Measurements from ENCODE around the gene CD93. TPM values are rescaled to one million over a fixed set of nuclear protein-coding genes. Genes with fewer than 3 reads are reported as not detected.

CD93 gene
- polyA plus RNA-seq, 1 donor from 2014 or later: not detected

DNA sequence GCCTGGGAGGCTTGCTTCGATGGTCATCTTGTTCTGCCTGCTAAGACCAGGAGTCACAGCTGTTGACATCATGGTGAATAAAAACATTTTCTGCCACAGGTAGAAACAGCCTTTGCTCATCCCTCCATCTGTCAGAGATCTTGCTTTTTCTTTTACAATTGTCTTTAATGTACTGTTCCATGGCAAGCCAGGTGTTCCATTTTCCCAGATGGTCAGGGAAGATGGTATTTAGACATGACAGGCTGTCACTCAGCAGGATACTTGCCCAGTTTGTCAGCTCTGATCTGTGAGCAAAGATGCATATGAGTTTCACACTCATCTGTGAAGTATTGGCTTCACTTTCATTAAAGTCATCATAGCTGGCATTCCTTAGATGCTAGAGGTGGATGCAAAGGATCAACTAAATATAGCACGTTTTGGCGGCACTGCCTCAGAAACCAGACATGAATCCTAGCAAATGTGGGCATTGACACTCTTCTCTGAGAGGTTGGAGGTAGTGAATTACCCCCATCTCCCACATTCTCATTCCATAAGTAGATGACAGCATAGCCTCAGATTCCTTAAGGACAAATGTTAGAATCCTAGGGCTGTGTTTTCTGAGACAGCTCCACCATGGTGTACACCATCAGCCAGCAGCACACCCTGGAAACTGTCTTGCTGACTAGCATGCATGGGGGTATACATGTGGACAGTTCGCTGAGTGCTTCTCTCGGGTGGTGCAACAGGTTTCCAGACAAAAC lies 46.8 kb downstream of the CD93 start:
- TF ChIP-seq EP300 (conservative IDR thresholded peaks at IDR 0.05; ENCODE audit: poor library complexity, severe bottlenecking) (no peak), RAD21 (conservative IDR thresholded peaks at IDR 0.05) (no peak), SMC3 (conservative IDR thresholded peaks at IDR 0.05; ENCODE audit: poor library complexity) (no peak), EZH2 (IDR thresholded peaks at IDR 0.05; ENCODE audit: borderline replicate concordance, insufficient read depth, low read length, poor library complexity, severe bottlenecking) (no peak), REST (IDR thresholded peaks at IDR 0.05; ENCODE audit: borderline replicate concordance) (no peak), TAF1 (IDR thresholded peaks at IDR 0.05; ENCODE audit: low read depth) (no peak), MXI1 (conservative IDR thresholded peaks at IDR 0.05; ENCODE audit: poor library complexity, severe bottlenecking) (no peak), POLR2AphosphoS5 (IDR thresholded peaks at IDR 0.05) (no peak)
- TF ChIP-seq, protein P1, sequence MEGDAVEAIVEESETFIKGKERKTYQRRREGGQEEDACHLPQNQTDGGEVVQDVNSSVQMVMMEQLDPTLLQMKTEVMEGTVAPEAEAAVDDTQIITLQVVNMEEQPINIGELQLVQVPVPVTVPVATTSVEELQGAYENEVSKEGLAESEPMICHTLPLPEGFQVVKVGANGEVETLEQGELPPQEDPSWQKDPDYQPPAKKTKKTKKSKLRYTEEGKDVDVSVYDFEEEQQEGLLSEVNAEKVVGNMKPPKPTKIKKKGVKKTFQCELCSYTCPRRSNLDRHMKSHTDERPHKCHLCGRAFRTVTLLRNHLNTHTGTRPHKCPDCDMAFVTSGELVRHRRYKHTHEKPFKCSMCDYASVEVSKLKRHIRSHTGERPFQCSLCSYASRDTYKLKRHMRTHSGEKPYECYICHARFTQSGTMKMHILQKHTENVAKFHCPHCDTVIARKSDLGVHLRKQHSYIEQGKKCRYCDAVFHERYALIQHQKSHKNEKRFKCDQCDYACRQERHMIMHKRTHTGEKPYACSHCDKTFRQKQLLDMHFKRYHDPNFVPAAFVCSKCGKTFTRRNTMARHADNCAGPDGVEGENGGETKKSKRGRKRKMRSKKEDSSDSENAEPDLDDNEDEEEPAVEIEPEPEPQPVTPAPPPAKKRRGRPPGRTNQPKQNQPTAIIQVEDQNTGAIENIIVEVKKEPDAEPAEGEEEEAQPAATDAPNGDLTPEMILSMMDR (IDR thresholded peaks at IDR 0.05; ENCODE audit: poor library complexity, severe bottlenecking): no peak
- no peaks in the 10 kb centered on the region for H3K79me2 ChIP-seq (replicated peaks; ENCODE audit: insufficient read depth, low read length)
- no peaks in the 10 kb centered on the region for H3F3A ChIP-seq (ENCODE audit: insufficient read depth, low read length, poor library complexity, severe bottlenecking)
- H3K27me3 ChIP-seq (ENCODE audit: insufficient read depth, low read depth, low read length): peaks cover 72% of the 10 kb centered on the region
- no peaks in the 10 kb centered on the region for H3K9me2 ChIP-seq (ENCODE audit: insufficient read depth, low read length)
- H2AFZ ChIP-seq (ENCODE audit: low read depth, low read length): no peak overlapping the region
- H3K36me3 ChIP-seq (ENCODE audit: insufficient read depth, low read length): no peaks in the 10 kb centered on the region
- no peaks in the 10 kb centered on the region for H4K20me1 ChIP-seq (ENCODE audit: insufficient read depth)
- H3K4me2 ChIP-seq (ENCODE audit: low read length): no peak overlapping the region
- no peak overlapping the region for H3K27ac ChIP-seq (ENCODE audit: low read length)
- H3K9me3 ChIP-seq (ENCODE audit: low read length): no peaks in the 10 kb centered on the region
- H3K9ac ChIP-seq (ENCODE audit: low read length): no peak overlapping the region
- no peak overlapping the region for H3K4me3 ChIP-seq (ENCODE audit: low read length)

GRCh38 chr20:23037017-23037481 lies 49.1 kb downstream of the CD93 start:
- no peaks in the 10 kb centered on the region for H4K20me1 ChIP-seq (ENCODE audit: insufficient read depth)
- H3K36me3 ChIP-seq (ENCODE audit: insufficient read depth, low read length): no peaks in the 10 kb centered on the region
- H3K27ac ChIP-seq (ENCODE audit: low read length): no peak overlapping the region
- no peak overlapping the region for H3K4me2 ChIP-seq (ENCODE audit: low read length)
- H3F3A ChIP-seq (ENCODE audit: insufficient read depth, low read length, poor library complexity, severe bottlenecking): no peaks in the 10 kb centered on the region
- no peaks in the 10 kb centered on the region for H3K9me2 ChIP-seq (ENCODE audit: insufficient read depth, low read length)
- no peaks in the 10 kb centered on the region for H3K79me2 ChIP-seq (replicated peaks; ENCODE audit: insufficient read depth, low read length)
- H2AFZ ChIP-seq (ENCODE audit: low read depth, low read length): no peak overlapping the region
- no peak overlapping the region for H3K9ac ChIP-seq (ENCODE audit: low read length)
- peaks cover 68% of the 10 kb centered on the region for H3K27me3 ChIP-seq (ENCODE audit: insufficient read depth, low read depth, low read length)
- H3K9me3 ChIP-seq (ENCODE audit: low read length): no peaks in the 10 kb centered on the region
- TF ChIP-seq TAF1 (IDR thresholded peaks at IDR 0.05; ENCODE audit: low read depth): no peak
- TF ChIP-seq REST (IDR thresholded peaks at IDR 0.05; ENCODE audit: borderline replicate concordance): no peak
- no peak for TF ChIP-seq SMC3 (conservative IDR thresholded peaks at IDR 0.05; ENCODE audit: poor library complexity)
- TF ChIP-seq POLR2AphosphoS5 (IDR thresholded peaks at IDR 0.05): no peak
- H3K4me3 ChIP-seq (ENCODE audit: low read length): no peak overlapping the region

All from neural cell (in vitro differentiated cells).